ENCODE measurements around the gene MAPKAP1. TPM values are rescaled to one million over a fixed set of nuclear protein-coding genes. Genes with fewer than 3 reads are reported as not detected.
"Not testable (repeated sequence)": the region's sequence is repeated elsewhere in the genome, so short reads cannot be mapped to it uniquely, and the experiment has no call there.

MAPKAP1 gene
- polyA plus RNA-seq, 4 donors, result 38.4 to 57.4 (median 43.6) TPM

DNA sequence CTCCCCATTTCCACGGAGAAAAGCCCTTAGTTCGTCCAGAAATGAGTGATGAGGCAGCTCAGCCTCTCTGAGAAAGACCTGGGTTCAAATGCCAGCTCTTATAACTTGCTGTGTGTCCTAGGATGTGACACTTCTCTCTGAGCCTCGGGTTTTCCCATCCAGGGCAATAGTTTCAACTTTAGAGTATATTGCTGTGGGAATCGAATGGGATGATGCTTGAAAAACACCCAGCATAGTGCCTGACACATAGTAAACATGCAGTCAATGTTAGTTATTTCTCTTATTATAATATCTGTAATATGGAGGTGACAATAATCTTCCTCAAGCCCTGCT lies 430 bp upstream of the MAPKAP1 start:
- Histone ChIP-seq H3K4me1 (ENCODE audit: control insufficient read depth in 3 of 3, insufficient read depth in 2 of 3, low read depth in 1 of 3, low read length in 2 of 3) (peaks cover 0 to 6% (median 5%) of the 10 kb centered on the region in 3 donors), H3K27me3 (ENCODE audit: control insufficient read depth in 3 of 3, insufficient read depth in 3 of 3, low read length in 3 of 3) (no peaks in the 10 kb centered on the region), H3K9me3 (ENCODE audit: control insufficient read depth in 2 of 2, insufficient read depth in 1 of 2, low read depth in 1 of 2, low read length in 1 of 2) (no peaks in the 10 kb centered on the region), H3K36me3 (ENCODE audit: control insufficient read depth in 3 of 3, insufficient read depth in 2 of 3, low read depth in 1 of 3, low read length in 3 of 3) (no peaks in the 10 kb centered on the region), H3K27ac (ENCODE audit: low read depth in 1 of 3, low read length in 2 of 3) (peak overlapping the region in 1 of 3 donors; percentile 30), H3K4me3 (ENCODE audit: low read depth in 1 of 3, low read length in 3 of 3) (peak overlapping the region in 2 of 3 donors; percentile 64 to 96)
- 23 to 29% (median 25%) methylated on average over 4 of the region's 4 CpGs for WGBS, 3 donors
- FAIRE-seq (no peak), DNase-seq (no peak)

DNA sequence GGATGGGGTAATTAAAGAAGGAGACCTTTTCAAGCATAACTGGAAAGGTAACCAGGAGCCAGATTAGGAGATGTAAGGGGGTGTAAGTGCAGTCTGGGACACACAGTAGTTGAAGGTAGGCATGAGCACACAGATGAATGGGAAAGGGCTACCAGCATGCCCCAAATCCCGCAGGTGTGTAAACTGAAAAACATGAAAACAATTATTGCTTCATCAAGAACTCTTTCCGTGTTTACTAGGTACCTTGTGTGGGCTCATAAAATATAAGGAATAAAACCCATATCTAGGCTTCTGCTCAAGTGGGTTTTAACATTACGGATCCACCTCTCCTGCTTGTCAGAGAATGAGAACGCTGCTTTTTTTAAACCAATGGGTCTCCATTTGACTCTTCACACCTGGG lies 1.1 kb downstream of the MAPKAP1 start:
- no peaks in the 10 kb centered on the region for H3K36me3 ChIP-seq (ENCODE audit: control insufficient read depth in 3 of 3, insufficient read depth in 2 of 3, low read depth in 1 of 3, low read length in 3 of 3)
- H3K4me3 ChIP-seq (ENCODE audit: low read depth in 1 of 3, low read length in 3 of 3), result peak overlapping the region in 2 of 3 donors; percentile 64 to 96
- no peak for FAIRE-seq
- peaks cover 0 to 6% (median 5%) of the 10 kb centered on the region in 3 donors for H3K4me1 ChIP-seq (ENCODE audit: control insufficient read depth in 3 of 3, insufficient read depth in 2 of 3, low read depth in 1 of 3, low read length in 2 of 3)
- no peaks in the 10 kb centered on the region for H3K27me3 ChIP-seq (ENCODE audit: control insufficient read depth in 3 of 3, insufficient read depth in 3 of 3, low read length in 3 of 3)
- WGBS, 3 donors, result 69 to 84% (median 79%) methylated on average over 4 of the region's 4 CpGs
- no peaks in the 10 kb centered on the region for H3K9me3 ChIP-seq (ENCODE audit: control insufficient read depth in 2 of 2, insufficient read depth in 1 of 2, low read depth in 1 of 2, low read length in 1 of 2)
- DNase-seq, result no peak
- no peak overlapping the region for H3K27ac ChIP-seq (ENCODE audit: low read depth in 1 of 3, low read length in 2 of 3)

GRCh38 chr9:125703662-125704061 lies 3.3 kb downstream of the MAPKAP1 start:
- whole genome bisulfite sequencing, 3 donors, result 76 to 86% (median 80%) methylated on average over 4 of the region's 4 CpGs
- Histone ChIP-seq H3K4me1 (ENCODE audit: control insufficient read depth in 3 of 3, insufficient read depth in 2 of 3, low read depth in 1 of 3, low read length in 2 of 3) (peaks cover 0 to 8% (median 6%) of the 10 kb centered on the region in 3 donors), H3K4me3 (ENCODE audit: low read depth in 1 of 3, low read length in 3 of 3) (no peak overlapping the region), H3K36me3 (ENCODE audit: control insufficient read depth in 3 of 3, insufficient read depth in 2 of 3, low read depth in 1 of 3, low read length in 3 of 3) (no peaks in the 10 kb centered on the region), H3K27ac (ENCODE audit: low read depth in 1 of 3, low read length in 2 of 3) (no peak overlapping the region), H3K9me3 (ENCODE audit: control insufficient read depth in 2 of 2, insufficient read depth in 1 of 2, low read depth in 1 of 2, low read length in 1 of 2) (no peaks in the 10 kb centered on the region), H3K27me3 (ENCODE audit: control insufficient read depth in 3 of 3, insufficient read depth in 3 of 3, low read length in 3 of 3) (no peaks in the 10 kb centered on the region)
- no peak for DNase-seq
- FAIRE-seq, result no peak

DNA sequence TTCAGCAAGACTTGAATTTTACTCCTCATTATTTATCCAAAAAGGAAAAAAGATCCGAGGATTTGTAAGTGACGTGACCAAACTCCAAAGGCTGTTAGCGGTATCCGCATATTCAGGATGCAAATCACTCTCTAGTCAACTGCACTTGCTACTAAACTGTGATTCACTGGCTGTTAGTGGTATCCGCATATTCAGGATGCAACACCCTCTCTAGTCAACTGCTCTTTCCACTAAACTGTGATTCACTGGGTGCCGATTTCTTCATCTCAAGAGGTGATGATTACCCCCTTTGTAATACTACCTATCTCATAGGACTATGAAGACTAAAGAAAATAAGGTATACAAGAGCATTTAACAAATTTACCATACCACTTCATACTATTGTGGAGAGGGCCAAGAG lies 5.7 kb downstream of the MAPKAP1 start:
- peaks cover 0 to 8% (median 2%) of the 10 kb centered on the region in 3 donors for H3K4me1 ChIP-seq (ENCODE audit: control insufficient read depth in 3 of 3, insufficient read depth in 2 of 3, low read depth in 1 of 3, low read length in 2 of 3)
- no peak for DNase-seq
- WGBS, 3 donors, result 82 to 95% (median 90%) methylated on average over 6 of the region's 6 CpGs
- no peaks in the 10 kb centered on the region for H3K9me3 ChIP-seq (ENCODE audit: control insufficient read depth in 2 of 2, insufficient read depth in 1 of 2, low read depth in 1 of 2, low read length in 1 of 2)
- no peak for FAIRE-seq
- no peak overlapping the region for H3K27ac ChIP-seq (ENCODE audit: low read depth in 1 of 3, low read length in 2 of 3)
- H3K36me3 ChIP-seq (ENCODE audit: control insufficient read depth in 3 of 3, insufficient read depth in 2 of 3, low read depth in 1 of 3, low read length in 3 of 3), result no peaks in the 10 kb centered on the region
- H3K4me3 ChIP-seq (ENCODE audit: low read depth in 1 of 3, low read length in 3 of 3), result no peak overlapping the region
- no peaks in the 10 kb centered on the region for H3K27me3 ChIP-seq (ENCODE audit: control insufficient read depth in 3 of 3, insufficient read depth in 3 of 3, low read length in 3 of 3)

GRCh38 chr9:125700791-125701190 lies 6.2 kb downstream of the MAPKAP1 start:
- Histone ChIP-seq H3K27ac (ENCODE audit: low read depth in 1 of 3, low read length in 2 of 3) (no peak overlapping the region), H3K4me3 (ENCODE audit: low read depth in 1 of 3, low read length in 3 of 3) (no peak overlapping the region), H3K27me3 (ENCODE audit: control insufficient read depth in 3 of 3, insufficient read depth in 3 of 3, low read length in 3 of 3) (no peaks in the 10 kb centered on the region), H3K4me1 (ENCODE audit: control insufficient read depth in 3 of 3, insufficient read depth in 2 of 3, low read depth in 1 of 3, low read length in 2 of 3) (peaks cover 0 to 3% (median 0%) of the 10 kb centered on the region in 3 donors), H3K36me3 (ENCODE audit: control insufficient read depth in 3 of 3, insufficient read depth in 2 of 3, low read depth in 1 of 3, low read length in 3 of 3) (no peaks in the 10 kb centered on the region), H3K9me3 (ENCODE audit: control insufficient read depth in 2 of 2, insufficient read depth in 1 of 2, low read depth in 1 of 2, low read length in 1 of 2) (no peaks in the 10 kb centered on the region)
- DNase-seq (no peak), FAIRE-seq (no peak)
- 71 to 85% (median 81%) methylated on average over 2 of the region's 2 CpGs for WGBS, 3 donors

GRCh38 chr9:125699870-125700269 lies 7.1 kb downstream of the MAPKAP1 start:
- FAIRE-seq, result no peak
- no peak overlapping the region for H3K27ac ChIP-seq (ENCODE audit: low read depth in 1 of 3, low read length in 2 of 3)
- no peak overlapping the region for H3K4me3 ChIP-seq (ENCODE audit: low read depth in 1 of 3, low read length in 3 of 3)
- H3K36me3 ChIP-seq (ENCODE audit: control insufficient read depth in 3 of 3, insufficient read depth in 2 of 3, low read depth in 1 of 3, low read length in 3 of 3), result no peaks in the 10 kb centered on the region
- H3K4me1 ChIP-seq (ENCODE audit: control insufficient read depth in 3 of 3, insufficient read depth in 2 of 3, low read depth in 1 of 3, low read length in 2 of 3), result peaks cover 0 to 3% (median 0%) of the 10 kb centered on the region in 3 donors
- H3K9me3 ChIP-seq (ENCODE audit: control insufficient read depth in 2 of 2, insufficient read depth in 1 of 2, low read depth in 1 of 2, low read length in 1 of 2), result no peaks in the 10 kb centered on the region
- no peaks in the 10 kb centered on the region for H3K27me3 ChIP-seq (ENCODE audit: control insufficient read depth in 3 of 3, insufficient read depth in 3 of 3, low read length in 3 of 3)
- 77 to 99% (median 92%) methylated on average over 3 of the region's 3 CpGs for WGBS, 3 donors
- no peak for DNase-seq

DNA sequence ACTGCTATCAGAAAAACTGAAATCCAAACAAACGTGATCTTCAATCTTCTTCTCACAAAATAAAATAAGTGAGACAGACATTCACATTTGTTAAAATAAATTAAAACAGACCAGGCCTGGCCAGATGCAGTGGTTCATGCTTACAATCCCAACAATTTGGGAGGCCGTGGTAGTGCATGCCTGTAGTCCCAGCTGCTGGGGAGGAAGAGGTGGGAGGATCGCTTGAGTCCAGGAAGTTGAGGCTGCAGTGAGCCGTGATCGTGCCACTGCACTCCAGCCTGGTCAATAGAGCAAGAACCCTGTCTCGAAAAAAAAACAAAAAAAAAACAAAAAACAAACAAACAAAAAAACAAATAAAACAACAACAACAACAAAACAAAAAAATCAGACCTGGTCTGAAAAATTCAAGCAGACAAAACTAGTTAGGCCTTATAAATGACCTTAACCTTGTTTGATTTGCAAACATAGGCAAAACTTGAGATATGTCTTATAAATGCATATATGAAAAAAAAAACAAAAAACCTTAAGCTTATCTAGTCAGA lies 10.8 kb downstream of the MAPKAP1 start:
- FAIRE-seq (no peak), DNase-seq (no peak)
- Histone ChIP-seq H3K27ac (ENCODE audit: low read depth in 1 of 3, low read length in 2 of 3) (no peak overlapping the region), H3K9me3 (ENCODE audit: control insufficient read depth in 2 of 2, insufficient read depth in 1 of 2, low read depth in 1 of 2, low read length in 1 of 2) (no peaks in the 10 kb centered on the region), H3K27me3 (ENCODE audit: control insufficient read depth in 3 of 3, insufficient read depth in 3 of 3, low read length in 3 of 3) (no peaks in the 10 kb centered on the region), H3K4me3 (ENCODE audit: low read depth in 1 of 3, low read length in 3 of 3) (no peak overlapping the region), H3K36me3 (ENCODE audit: control insufficient read depth in 3 of 3, insufficient read depth in 2 of 3, low read depth in 1 of 3, low read length in 3 of 3) (no peaks in the 10 kb centered on the region), H3K4me1 (ENCODE audit: control insufficient read depth in 3 of 3, insufficient read depth in 2 of 3, low read depth in 1 of 3, low read length in 2 of 3) (peaks cover 0 to 3% (median 0%) of the 10 kb centered on the region in 3 donors)
- WGBS, 3 donors, result 72 to 88% (median 83%) methylated on average over 6 of the region's 6 CpGs

DNA sequence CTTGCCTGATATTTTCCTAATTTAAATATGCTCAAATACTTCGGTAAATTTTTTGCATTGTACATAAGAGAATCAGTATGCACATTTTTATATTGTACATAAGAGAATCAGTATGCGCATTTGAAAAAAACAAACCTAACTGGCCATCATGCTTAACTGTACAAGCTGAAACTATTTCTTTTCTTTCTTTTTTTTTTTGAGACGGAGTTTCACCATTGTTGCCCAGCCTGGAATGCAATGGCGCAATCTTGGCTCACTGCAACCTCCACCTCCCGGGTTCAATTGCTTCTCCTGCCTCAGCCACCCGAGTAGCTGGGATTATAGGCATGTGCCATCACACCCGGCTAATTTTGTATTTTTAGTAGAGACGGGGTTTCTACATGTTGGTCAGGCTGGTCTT lies 11.5 kb downstream of the MAPKAP1 start:
- not testable (repeated sequence) for H3K4me3 ChIP-seq (ENCODE audit: low read depth in 1 of 3, low read length in 3 of 3); H3K4me1 ChIP-seq (ENCODE audit: control insufficient read depth in 3 of 3, insufficient read depth in 2 of 3, low read depth in 1 of 3, low read length in 2 of 3); H3K27me3 ChIP-seq (ENCODE audit: control insufficient read depth in 3 of 3, insufficient read depth in 3 of 3, low read length in 3 of 3); FAIRE-seq; H3K27ac ChIP-seq (ENCODE audit: low read depth in 1 of 3, low read length in 2 of 3); H3K36me3 ChIP-seq (ENCODE audit: control insufficient read depth in 3 of 3, insufficient read depth in 2 of 3, low read depth in 1 of 3, low read length in 3 of 3); DNase-seq; H3K9me3 ChIP-seq (ENCODE audit: control insufficient read depth in 2 of 2, insufficient read depth in 1 of 2, low read depth in 1 of 2, low read length in 1 of 2)
- 95 to 97% (median 96%) methylated on average over 8 of the region's 8 CpGs for WGBS, 3 donors

DNA sequence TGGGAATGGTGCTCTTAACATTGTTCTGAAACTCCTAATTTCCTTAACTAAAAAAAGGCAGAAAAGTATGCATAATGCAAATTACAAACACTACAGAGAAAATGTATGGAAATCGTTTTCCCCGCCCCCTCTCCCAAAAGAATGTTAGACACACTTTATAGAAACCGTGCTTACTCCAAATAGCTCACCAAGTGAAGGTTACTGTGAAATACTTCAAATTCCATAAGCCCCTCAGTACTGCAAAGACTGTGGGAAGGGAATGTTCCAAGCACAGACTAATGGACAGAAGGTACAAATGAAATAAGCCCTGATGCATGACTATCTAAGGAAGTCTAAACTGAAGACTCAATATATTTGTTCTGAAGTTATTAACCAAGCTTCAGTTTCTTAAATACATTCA lies 12.5 kb downstream of the MAPKAP1 start:
- 77 to 93% (median 83%) methylated on average over 3 of the region's 3 CpGs for WGBS, 3 donors
- H3K27me3 ChIP-seq (ENCODE audit: control insufficient read depth in 3 of 3, insufficient read depth in 3 of 3, low read length in 3 of 3), result no peaks in the 10 kb centered on the region

More for the DNA sequence above, 12.5 kb downstream of the MAPKAP1 start:
- Histone ChIP-seq H3K9me3 (ENCODE audit: control insufficient read depth in 2 of 2, insufficient read depth in 1 of 2, low read depth in 1 of 2, low read length in 1 of 2) (no peaks in the 10 kb centered on the region), H3K27ac (ENCODE audit: low read depth in 1 of 3, low read length in 2 of 3) (no peak overlapping the region), H3K4me3 (ENCODE audit: low read depth in 1 of 3, low read length in 3 of 3) (no peak overlapping the region), H3K36me3 (ENCODE audit: control insufficient read depth in 3 of 3, insufficient read depth in 2 of 3, low read depth in 1 of 3, low read length in 3 of 3) (no peaks in the 10 kb centered on the region), H3K4me1 (ENCODE audit: control insufficient read depth in 3 of 3, insufficient read depth in 2 of 3, low read depth in 1 of 3, low read length in 2 of 3) (no peaks in the 10 kb centered on the region)
- FAIRE-seq (no peak), DNase-seq (no peak)

Data from small intestine (tissue), 7 donors.